Cardiac muscle cell (in vitro differentiated cells and primary cell): ENCODE results near the gene TAB3. TPM values are rescaled to one million over a fixed set of nuclear protein-coding genes. Genes with fewer than 3 reads are reported as not detected.
"Not testable (repeated sequence)": the region's sequence is repeated elsewhere in the genome, so short reads cannot be mapped to it uniquely, and the experiment has no call there.

Experiments used
- DNase-seq, 2 donors: peaks; one replicate each; pipeline versions ENCODE4 v3.0.0 to v3.0.0-alpha.2; 2010 to 2017; ENCODE audit warnings: low read depth in 1 of 2, low spot score in 1 of 2
- H3K27ac ChIP-seq: fragments of 200-600 bp; sonication (generic); 2 replicates; pipeline ENCODE4 v1.5.1; 2016
- H3K27me3 ChIP-seq: fragments of 200-600 bp; sonication (generic); 2 replicates; pipeline ENCODE4 v1.6.0; 2016; ENCODE audit warnings: control low read depth
- H3K36me3 ChIP-seq: fragments of 200-600 bp; sonication (generic); 2 replicates; pipeline ENCODE4 v1.5.1; 2016; ENCODE audit warnings: control low read depth
- H3K4me1 ChIP-seq: fragments of 200-600 bp; sonication (generic); 2 replicates; pipeline ENCODE4 v1.8.1; 2017; ENCODE audit warnings: low read depth, mild to moderate bottlenecking, mixed run types
- H3K4me3 ChIP-seq: fragments of 200-600 bp; sonication (generic); 2 replicates; pipeline ENCODE4 v1.5.1; 2016; ENCODE audit warnings: mild to moderate bottlenecking
- H3K9me3 ChIP-seq: fragments of 200-600 bp; sonication (generic); 2 replicates; pipeline ENCODE4 v1.5.1; 2017; ENCODE audit warnings: low read depth, mild to moderate bottlenecking, control low read depth
- CTCF ChIP-seq: IDR thresholded peaks from 2 replicates; pipeline ENCODE4 v1.5.1; 2012; ENCODE audit warnings: low read depth, mild to moderate bottlenecking, low read length
- polyA plus RNA-seq: library from polyadenylated mRNA; unstranded; fragments of >200 nt; fragmentation: Nextera tagmentation; extraction: Ambion mirVana; gene quantifications from 2 replicates; pipeline ENCODE4 v1.2.1, GENCODE V29; 2016
- total RNA-seq: library from RNA; depleted of rRNA; stranded (reverse); fragments of >200 nt; gene quantifications from 2 replicates; pipeline ENCODE4 v1.2.3, GENCODE V29; 2016

TAB3 gene
- total and polyA plus RNA-seq, 2 experiments from 2014 or later = 10.1 to 32.3 TPM

GRCh38 chrX:30800901-30801300, 88.2 kb downstream of the TAB3 start:
- Histone ChIP-seq H3K4me3 (no peak overlapping the region), H3K27ac (no peak overlapping the region), H3K36me3 (no peaks in the 10 kb centered on the region), H3K27me3 (no peaks in the 10 kb centered on the region), H3K4me1 (no peaks in the 10 kb centered on the region), H3K9me3 (no peaks in the 10 kb centered on the region)
- no peak for TF ChIP-seq CTCF
- DNase-seq = no peak

GRCh38 chrX:30799327-30799726, 89.7 kb downstream of the TAB3 start:
- Histone ChIP-seq H3K4me1 (no peaks in the 10 kb centered on the region), H3K36me3 (no peaks in the 10 kb centered on the region), H3K27me3 (no peaks in the 10 kb centered on the region), H3K27ac (no peak overlapping the region), H3K9me3 (no peaks in the 10 kb centered on the region), H3K4me3 (no peak overlapping the region)
- DNase-seq = no peak
- no peak for TF ChIP-seq CTCF

- Histone ChIP-seq H3K9me3 (no peaks in the 10 kb centered on the region), H3K27ac (no peak overlapping the region), H3K4me3 (no peak overlapping the region), H3K36me3 (no peaks in the 10 kb centered on the region), H3K4me1 (no peaks in the 10 kb centered on the region), H3K27me3 (no peaks in the 10 kb centered on the region)
- DNase-seq = no peak
- TF ChIP-seq CTCF = no peak
Measured at GRCh38 chrX:30798810-30799209, 90.2 kb downstream of the TAB3 start.

GRCh38 chrX:30797301-30797700, 91.8 kb downstream of the TAB3 start:
- H3K4me3 ChIP-seq, H3K27me3 ChIP-seq, DNase-seq, H3K4me1 ChIP-seq, H3K36me3 ChIP-seq, H3K27ac ChIP-seq, H3K9me3 ChIP-seq: not testable (repeated sequence)

GRCh38 chrX:30795981-30796958, 92.8 kb downstream of the TAB3 start:
- no peaks in the 10 kb centered on the region for H3K27me3 ChIP-seq
- H3K36me3 ChIP-seq = no peaks in the 10 kb centered on the region
- no peak overlapping the region for H3K27ac ChIP-seq
- no peak for TF ChIP-seq CTCF
- no peaks in the 10 kb centered on the region for H3K9me3 ChIP-seq
- no peak for DNase-seq
- H3K4me1 ChIP-seq = no peaks in the 10 kb centered on the region
- no peak overlapping the region for H3K4me3 ChIP-seq

GRCh38 chrX:30794497-30794896, 94.6 kb downstream of the TAB3 start:
- DNase-seq = no peak
- H3K4me1 ChIP-seq = no peaks in the 10 kb centered on the region
- H3K36me3 ChIP-seq = no peaks in the 10 kb centered on the region
- no peaks in the 10 kb centered on the region for H3K9me3 ChIP-seq
- no peak for TF ChIP-seq CTCF
- no peak overlapping the region for H3K4me3 ChIP-seq
- no peaks in the 10 kb centered on the region for H3K27me3 ChIP-seq
- no peak overlapping the region for H3K27ac ChIP-seq
